Skeletal muscle tissue (tissue), 4 donors: ENCODE measurements around the gene BCAS3. TPM values are rescaled to one million over a fixed set of nuclear protein-coding genes. Genes with fewer than 3 reads are reported as not detected.

Source experiments
- H3K27ac ChIP-seq: one replicate; pipeline ENCODE4 v1.7.0; 2013; ENCODE audit warnings: mild to moderate bottlenecking, low read depth, low read length, inconsistent platforms
- H3K27me3 ChIP-seq, 3 donors: one replicate each; pipeline ENCODE4 v1.7.0; 2013; ENCODE audit warnings: low read length in 3 of 3; ENCODE audit not compliant: control insufficient read depth in 3 of 3, insufficient read depth in 3 of 3
- H3K36me3 ChIP-seq, 3 donors: one replicate each; pipeline ENCODE4 v1.7.0; 2013; ENCODE audit warnings: low read length in 3 of 3; ENCODE audit not compliant: control insufficient read depth in 3 of 3, insufficient read depth in 3 of 3
- H3K4me1 ChIP-seq, 3 donors: one replicate each; pipeline ENCODE4 v1.7.0; 2013; ENCODE audit warnings: low read length in 3 of 3, mild to moderate bottlenecking in 3 of 3; ENCODE audit not compliant: control insufficient read depth in 3 of 3, insufficient read depth in 3 of 3
- H3K4me3 ChIP-seq, 3 donors: one replicate each; pipeline ENCODE4 v1.7.0; 2013; ENCODE audit warnings: low read length in 3 of 3
- H3K9ac ChIP-seq, 3 donors: one replicate each; pipeline ENCODE4 v1.7.0; 2013; ENCODE audit warnings: low read length in 3 of 3, mild to moderate bottlenecking in 3 of 3, moderate library complexity in 2 of 3, low read depth in 1 of 3
- H3K9me3 ChIP-seq, 3 donors: one replicate each; pipeline ENCODE4 v1.7.0; 2013; ENCODE audit warnings: low read length in 3 of 3; ENCODE audit not compliant: control insufficient read depth in 3 of 3
- total RNA-seq: library from RNA; depleted of rRNA; stranded (reverse); fragments of >200 nt; gene quantifications from one replicate; pipeline ENCODE4 v1.2.3, GENCODE V29; 2014
- donor health status: Osteomylitis.

BCAS3 gene
- total RNA-seq, 1 donor from 2014 or later: 25.1 TPM

DNA sequence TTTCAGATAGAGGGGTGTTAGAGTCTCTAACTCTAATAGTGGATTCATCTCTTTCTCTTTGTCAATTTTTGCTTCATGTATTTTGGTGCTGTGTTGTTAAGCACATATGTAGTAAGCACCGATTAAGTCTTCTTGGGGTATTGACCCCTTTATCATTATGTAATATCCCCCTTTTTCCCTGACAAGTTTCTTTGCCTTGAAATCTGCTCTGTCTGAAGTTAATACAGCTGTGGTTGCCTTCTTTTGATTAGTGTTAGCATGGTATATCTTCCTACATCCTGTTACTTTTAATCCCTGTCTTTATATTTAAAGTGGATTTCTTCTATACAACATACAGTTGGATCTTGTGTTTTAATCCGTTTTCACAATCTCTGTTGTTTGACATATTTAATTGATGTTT, 60.6 kb downstream of the BCAS3 start:
- Histone ChIP-seq H3K36me3 (no peaks in the 10 kb centered on the region), H3K9me3 (no peaks in the 10 kb centered on the region), H3K9ac (no peak overlapping the region), H3K4me1 (no peaks in the 10 kb centered on the region), H3K4me3 (no peak overlapping the region), H3K27me3 (no peaks in the 10 kb centered on the region), H3K27ac (no peak overlapping the region)

DNA sequence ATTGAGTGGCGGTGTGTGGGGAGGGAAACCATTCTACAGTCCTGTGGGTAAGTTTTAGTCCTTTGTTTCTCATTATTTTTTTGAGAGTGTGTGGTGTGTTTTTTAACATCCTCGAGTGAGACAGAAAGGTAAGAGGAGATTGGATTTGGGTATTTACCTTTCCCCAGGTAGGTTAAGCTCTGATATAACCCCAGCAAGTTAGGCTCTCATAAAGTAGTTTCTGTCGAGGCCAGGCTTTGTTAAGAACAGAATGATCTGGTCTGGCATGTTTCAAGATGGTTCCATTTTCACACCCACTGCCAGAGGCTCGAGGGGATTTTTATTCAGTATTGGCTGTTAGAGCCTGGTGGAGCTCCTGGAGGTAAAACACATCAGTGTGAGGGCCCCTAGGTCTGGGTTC, 62.9 kb downstream of the BCAS3 start:
- Histone ChIP-seq H3K9me3 (no peaks in the 10 kb centered on the region), H3K4me1 (no peaks in the 10 kb centered on the region), H3K27me3 (no peaks in the 10 kb centered on the region), H3K9ac (no peak overlapping the region), H3K4me3 (no peak overlapping the region), H3K27ac (no peak overlapping the region), H3K36me3 (no peaks in the 10 kb centered on the region)

DNA sequence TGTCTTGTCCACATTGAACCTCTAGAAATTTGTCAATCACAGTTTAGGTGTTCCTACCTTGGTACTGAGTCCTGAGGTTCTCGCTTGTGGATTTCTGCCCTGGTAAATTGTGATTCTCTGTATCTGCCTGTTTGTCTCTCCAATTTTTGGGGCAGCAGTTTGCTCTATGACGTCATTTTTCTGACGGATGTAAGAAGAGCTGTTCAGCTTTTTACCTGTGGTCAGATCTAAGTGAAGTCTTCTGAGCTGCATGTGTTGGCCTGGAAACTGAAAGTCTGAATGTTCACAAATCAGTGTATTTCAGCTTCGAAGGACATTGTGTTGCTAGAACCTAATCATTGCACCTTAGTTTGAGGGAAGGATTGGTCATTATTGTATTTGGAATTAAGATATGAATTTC, 63.4 kb downstream of the BCAS3 start:
- H3K4me3 ChIP-seq: no peak overlapping the region
- no peaks in the 10 kb centered on the region for H3K27me3 ChIP-seq
- no peaks in the 10 kb centered on the region for H3K4me1 ChIP-seq
- no peak overlapping the region for H3K27ac ChIP-seq
- no peaks in the 10 kb centered on the region for H3K36me3 ChIP-seq
- no peak overlapping the region for H3K9ac ChIP-seq
- H3K9me3 ChIP-seq: no peaks in the 10 kb centered on the region

DNA sequence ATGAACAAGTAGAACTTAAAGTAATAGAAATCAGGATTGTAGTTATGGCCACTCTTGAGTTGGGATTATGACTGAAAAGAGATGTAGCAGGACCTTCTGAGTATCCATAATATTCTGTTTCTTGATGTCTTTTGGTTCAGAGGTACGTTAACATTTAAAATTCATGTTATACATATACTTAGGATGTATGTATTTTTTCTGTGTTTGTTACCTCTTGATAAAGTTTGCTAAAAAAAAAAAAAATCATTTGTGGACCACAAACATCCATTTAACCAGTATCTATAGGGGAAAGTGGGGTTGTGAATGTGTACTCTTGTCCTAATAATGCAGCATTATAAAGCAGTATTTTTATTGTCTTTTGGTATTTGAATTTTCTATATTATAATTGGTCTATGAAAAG, 65.6 kb downstream of the BCAS3 start:
- H3K4me3 ChIP-seq: no peak overlapping the region
- H3K4me1 ChIP-seq: no peaks in the 10 kb centered on the region
- no peak overlapping the region for H3K27ac ChIP-seq
- peaks cover 0 to 4% (median 0%) of the 10 kb centered on the region in 3 donors for H3K36me3 ChIP-seq
- H3K27me3 ChIP-seq: no peaks in the 10 kb centered on the region
- H3K9me3 ChIP-seq: no peaks in the 10 kb centered on the region
- no peak overlapping the region for H3K9ac ChIP-seq

DNA sequence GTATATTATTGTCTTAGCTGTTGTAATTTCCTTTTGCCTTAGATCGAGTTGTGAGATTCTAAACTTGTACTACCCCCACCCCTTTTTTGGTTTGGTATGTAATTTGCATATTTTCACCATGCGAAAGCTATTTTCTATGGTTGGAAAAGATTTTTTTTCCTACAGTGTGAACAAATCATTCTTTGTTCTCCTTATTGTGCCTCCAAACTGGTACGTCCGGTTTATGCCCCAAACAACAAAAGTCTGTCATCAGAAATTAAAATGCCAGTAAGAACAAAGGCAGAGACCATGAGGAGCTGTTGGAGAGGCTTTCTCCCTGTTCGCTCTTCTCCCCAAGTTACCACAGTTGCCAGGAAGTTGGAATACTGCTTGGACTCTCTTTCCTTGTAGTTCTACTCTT, 66.1 kb downstream of the BCAS3 start:
- H3K27ac ChIP-seq: no peak overlapping the region
- H3K9me3 ChIP-seq: no peaks in the 10 kb centered on the region
- H3K4me3 ChIP-seq: no peak overlapping the region
- no peak overlapping the region for H3K9ac ChIP-seq
- no peaks in the 10 kb centered on the region for H3K27me3 ChIP-seq
- H3K4me1 ChIP-seq: no peaks in the 10 kb centered on the region
- peaks cover 0 to 4% (median 0%) of the 10 kb centered on the region in 3 donors for H3K36me3 ChIP-seq

DNA sequence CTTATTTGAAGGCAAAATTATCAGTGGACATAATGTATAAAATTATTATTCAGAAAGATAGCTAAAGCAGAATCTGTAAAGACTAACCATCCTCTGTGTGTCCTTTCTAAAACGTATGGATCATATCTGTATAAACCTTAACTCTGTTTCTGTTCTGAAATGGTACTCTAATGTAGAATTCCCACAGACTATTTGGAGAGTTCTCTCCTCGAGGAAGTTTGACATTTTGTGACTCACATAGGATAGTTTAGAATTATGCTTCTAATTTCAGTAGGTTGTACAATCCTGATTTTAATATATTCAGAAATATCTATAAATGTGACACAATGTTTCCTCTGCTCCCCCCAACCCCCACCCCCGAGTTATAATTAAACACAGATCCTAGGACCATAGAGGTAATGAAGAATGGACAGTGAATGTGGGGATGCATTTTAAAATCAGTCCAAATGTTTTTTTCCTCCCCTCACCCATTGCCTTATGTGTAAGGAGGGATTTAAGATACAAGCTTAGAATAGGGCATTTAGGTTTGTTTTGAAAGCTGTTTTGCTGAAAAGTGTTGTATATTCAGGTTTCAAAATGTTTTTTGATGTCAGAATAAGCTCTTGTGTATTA, 66.8 kb downstream of the BCAS3 start:
- no peak overlapping the region for H3K27ac ChIP-seq
- peaks cover 0 to 4% (median 0%) of the 10 kb centered on the region in 3 donors for H3K36me3 ChIP-seq

DNA sequence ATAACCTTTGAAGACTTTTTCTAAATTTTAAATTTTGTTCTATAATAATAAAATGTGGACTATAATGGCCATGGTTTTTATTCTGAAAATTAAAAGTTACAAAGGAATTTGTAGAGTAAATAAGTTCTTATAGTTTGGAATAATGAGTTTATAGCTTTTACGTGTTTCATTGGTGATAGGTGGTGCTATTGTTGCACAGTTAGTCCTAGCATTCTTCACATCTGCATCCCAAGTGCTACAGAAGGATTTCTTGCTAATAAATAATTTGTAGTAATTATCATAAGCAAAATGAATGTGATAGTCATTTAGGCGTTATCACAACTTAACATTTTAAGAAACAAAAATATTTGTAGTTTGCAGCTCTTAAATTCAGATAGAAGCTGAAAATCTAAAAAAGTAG, 67.9 kb downstream of the BCAS3 start:
- H3K4me3 ChIP-seq: no peak overlapping the region
- peaks cover 0 to 2% (median 2%) of the 10 kb centered on the region in 3 donors for H3K9me3 ChIP-seq
- no peaks in the 10 kb centered on the region for H3K4me1 ChIP-seq
- H3K27ac ChIP-seq: no peak overlapping the region
- H3K27me3 ChIP-seq: no peaks in the 10 kb centered on the region
- H3K36me3 ChIP-seq: peaks cover 0 to 7% (median 0%) of the 10 kb centered on the region in 3 donors
- no peak overlapping the region for H3K9ac ChIP-seq

More for the DNA sequence above, 66.8 kb downstream of the BCAS3 start:
- Histone ChIP-seq H3K9ac (no peak overlapping the region), H3K9me3 (no peaks in the 10 kb centered on the region), H3K4me3 (no peak overlapping the region), H3K4me1 (no peaks in the 10 kb centered on the region), H3K27me3 (no peaks in the 10 kb centered on the region)

DNA sequence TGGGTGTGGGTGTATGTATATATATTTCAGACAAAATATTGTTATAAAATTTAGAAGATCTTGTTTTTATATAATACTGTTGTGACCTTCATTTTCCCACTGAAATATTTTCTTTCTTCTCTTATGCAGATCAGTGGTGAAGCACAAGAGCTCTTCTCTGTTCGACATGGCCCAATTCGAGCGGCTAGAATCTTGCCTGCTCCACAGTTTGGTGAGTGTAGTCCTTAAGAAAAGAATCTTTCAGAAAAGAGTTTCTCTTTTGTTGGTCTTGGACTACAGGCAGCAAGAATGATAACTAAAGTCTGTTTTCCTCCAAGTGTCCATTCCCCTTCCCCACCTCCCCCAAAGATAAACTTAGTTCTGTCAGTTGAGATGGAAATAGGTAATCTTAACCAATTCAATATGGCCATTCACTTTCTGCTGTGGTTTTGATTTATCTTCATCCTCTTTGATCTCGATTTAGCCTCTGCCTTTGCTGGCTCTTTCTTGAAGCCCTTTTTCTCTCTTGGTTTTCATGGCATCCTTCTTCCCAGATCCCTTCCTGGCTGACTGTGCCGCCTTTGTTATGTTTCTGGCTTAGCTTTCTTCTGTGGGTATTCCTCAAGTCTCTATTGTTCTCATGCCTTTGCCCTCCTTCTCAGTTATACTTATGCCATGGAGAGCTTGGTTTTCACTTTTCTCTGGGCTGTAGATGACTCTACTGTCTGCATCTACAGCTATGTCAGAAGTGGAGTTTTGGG, 69.6 kb downstream of the BCAS3 start:
- H3K27me3 ChIP-seq: no peaks in the 10 kb centered on the region
- H3K9ac ChIP-seq: no peak overlapping the region
- H3K4me3 ChIP-seq: no peak overlapping the region
- H3K36me3 ChIP-seq: peaks cover 0 to 8% (median 0%) of the 10 kb centered on the region in 3 donors
- H3K9me3 ChIP-seq: peaks cover 0 to 4% (median 2%) of the 10 kb centered on the region in 3 donors
- no peak overlapping the region for H3K27ac ChIP-seq
- H3K4me1 ChIP-seq: no peaks in the 10 kb centered on the region

DNA sequence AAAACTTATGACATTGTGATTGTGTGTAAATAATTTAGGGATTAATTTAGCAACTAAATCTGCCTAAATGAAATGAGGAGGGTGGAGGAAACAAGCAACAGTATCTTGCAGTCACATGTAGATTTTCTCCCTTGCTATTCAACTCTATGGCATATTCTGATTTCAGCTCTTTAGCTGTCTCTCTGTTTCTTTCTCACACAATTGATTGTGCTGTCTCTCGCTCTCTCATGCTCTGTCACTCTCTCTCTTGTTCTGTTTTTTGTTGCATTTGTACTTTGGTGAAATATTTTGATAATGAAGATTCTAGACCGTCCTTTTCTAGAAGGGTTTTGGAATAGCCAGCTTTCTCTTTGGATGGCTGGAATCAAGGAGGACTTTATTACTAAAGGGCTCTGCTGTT, 70.6 kb downstream of the BCAS3 start:
- H3K4me1 ChIP-seq: no peaks in the 10 kb centered on the region
- H3K27ac ChIP-seq: no peak overlapping the region
- H3K9me3 ChIP-seq: peaks cover 0 to 4% (median 2%) of the 10 kb centered on the region in 3 donors
- H3K4me3 ChIP-seq: no peak overlapping the region
- H3K27me3 ChIP-seq: no peaks in the 10 kb centered on the region
- no peak overlapping the region for H3K9ac ChIP-seq
- H3K36me3 ChIP-seq: peaks cover 0 to 8% (median 0%) of the 10 kb centered on the region in 3 donors

DNA sequence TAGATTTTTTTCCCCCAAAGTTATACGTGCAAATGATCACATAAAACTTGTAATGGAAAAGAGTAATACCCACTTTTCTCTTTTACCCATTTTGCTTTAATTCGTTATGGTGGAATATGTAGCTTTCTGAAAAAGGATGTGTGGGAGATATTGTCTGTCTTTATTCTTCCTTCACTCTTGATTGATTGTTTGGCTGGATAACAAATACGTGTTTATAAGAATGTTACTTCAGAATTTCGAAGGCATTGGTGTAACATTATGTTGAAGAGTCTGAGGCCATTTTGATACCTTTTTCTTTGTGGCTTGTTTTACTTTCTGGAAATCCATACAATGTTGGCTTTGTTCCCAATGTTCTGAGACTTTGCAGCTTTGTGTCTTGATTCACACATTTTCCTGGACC, 71.4 kb downstream of the BCAS3 start:
- no peaks in the 10 kb centered on the region for H3K4me1 ChIP-seq
- H3K27ac ChIP-seq: no peak overlapping the region
- H3K36me3 ChIP-seq: peaks cover 0 to 8% (median 0%) of the 10 kb centered on the region in 3 donors
- no peaks in the 10 kb centered on the region for H3K27me3 ChIP-seq
- H3K4me3 ChIP-seq: no peak overlapping the region
- no peak overlapping the region for H3K9ac ChIP-seq
- peaks cover 0 to 4% (median 2%) of the 10 kb centered on the region in 3 donors for H3K9me3 ChIP-seq
